ENCODE data around the gene B3GAT3. TPM values are rescaled to one million over a fixed set of nuclear protein-coding genes. Genes with fewer than 3 reads are reported as not detected.

The B3GAT3 gene
- polyA plus RNA-seq, 3 donors: 18.5 to 44.9 (median 19.0) TPM

GRCh38 chr11:62656796-62657429, 35.1 kb upstream of the B3GAT3 start:
- Histone ChIP-seq H3K4me3 (replicated peaks in 1 of 3; ENCODE audit: low read depth in 2 of 3, low read length in 3 of 3) (no peak overlapping the region), H3K4me2 (replicated peaks; ENCODE audit: extremely low read depth, low read length, poor library complexity, severe bottlenecking) (no peak overlapping the region), H3K36me3 (replicated peaks in 1 of 2; ENCODE audit: control insufficient read depth in 1 of 2, insufficient read depth in 2 of 2, low read length in 2 of 2) (peaks cover 0 to 5% of the 10 kb centered on the region in 2 donors), H4K20me1 (ENCODE audit: insufficient read depth, low read length) (no peaks in the 10 kb centered on the region), H2AFZ (ENCODE audit: insufficient read depth, low read depth, low read length, poor library complexity, severe bottlenecking) (peak overlapping the region; percentile 43), H3K79me2 (ENCODE audit: insufficient read depth, low read length) (peaks cover 13% of the 10 kb centered on the region), H3K9me3 (replicated peaks in 1 of 2; ENCODE audit: control insufficient read depth in 1 of 2, insufficient read depth in 1 of 2, low read length in 2 of 2) (no peaks in the 10 kb centered on the region), H3K4me1 (ENCODE audit: control insufficient read depth in 1 of 2, insufficient read depth in 2 of 2, low read length in 2 of 2) (peaks cover 8 to 10% of the 10 kb centered on the region in 2 donors), H3K9ac (ENCODE audit: insufficient read depth, low read length, poor library complexity, severe bottlenecking) (no peak overlapping the region), H3K27ac (ENCODE audit: low read depth in 1 of 2, low read length in 2 of 2) (no peak overlapping the region), H3K27me3 (ENCODE audit: control insufficient read depth in 2 of 2, insufficient read depth in 2 of 2, low read length in 2 of 2) (no peaks in the 10 kb centered on the region)
- DNase-seq: no peak
- intact Hi-C loops (cut with micrococcal nuclease): no loop called here
- Mint-ChIP-seq H3K27me3 (ENCODE audit: low read depth in 3 of 3) (peaks cover 0 to 3% (median 0%) of the 10 kb centered on the region in 3 donors), H3K36me3 (peaks cover 1 to 8% of the 10 kb centered on the region in 2 donors), H3K9me3 (no peaks in the 10 kb centered on the region), H3K27ac (peak overlapping the region in 1 of 7 donors; percentile 61), H3K4me3 (no peak overlapping the region), H3K4me1 (peaks cover 20% of the 10 kb centered on the region)
- 20% methylated on average over 1 of the region's 5 CpGs for WGBS (ENCODE audit: insufficient coverage)
- no peak for TF ChIP-seq CTCF (IDR thresholded peaks at IDR 0.05)

- Histone ChIP-seq H3K4me1 (ENCODE audit: control insufficient read depth in 1 of 2, insufficient read depth in 2 of 2, low read length in 2 of 2) (peaks cover 11 to 14% of the 10 kb centered on the region in 2 donors), H3K9me3 (replicated peaks in 1 of 2; ENCODE audit: control insufficient read depth in 1 of 2, insufficient read depth in 1 of 2, low read length in 2 of 2) (no peaks in the 10 kb centered on the region), H3K36me3 (replicated peaks in 1 of 2; ENCODE audit: control insufficient read depth in 1 of 2, insufficient read depth in 2 of 2, low read length in 2 of 2) (peaks cover 6% of the 10 kb centered on the region in 2 donors), H3K79me2 (ENCODE audit: insufficient read depth, low read length) (peaks cover 30% of the 10 kb centered on the region), H3K4me3 (replicated peaks in 1 of 3; ENCODE audit: low read depth in 2 of 3, low read length in 3 of 3) (peak overlapping the region in 1 of 3 experiments; percentile 97), H2AFZ (ENCODE audit: insufficient read depth, low read depth, low read length, poor library complexity, severe bottlenecking) (peak overlapping the region; percentile 17), H3K27me3 (ENCODE audit: control insufficient read depth in 2 of 2, insufficient read depth in 2 of 2, low read length in 2 of 2) (no peaks in the 10 kb centered on the region), H3K27ac (ENCODE audit: low read depth in 1 of 2, low read length in 2 of 2) (no peak overlapping the region), H3K4me2 (replicated peaks; ENCODE audit: extremely low read depth, low read length, poor library complexity, severe bottlenecking) (peak overlapping the region; percentile 99), H3K9ac (ENCODE audit: insufficient read depth, low read length, poor library complexity, severe bottlenecking) (no peak overlapping the region), H4K20me1 (ENCODE audit: insufficient read depth, low read length) (no peaks in the 10 kb centered on the region)
- H3K27me3 Mint-ChIP-seq (ENCODE audit: low read depth in 3 of 3): peaks cover 0 to 3% (median 0%) of the 10 kb centered on the region in 3 donors
- peaks cover 21% of the 10 kb centered on the region for H3K4me1 Mint-ChIP-seq
- intact Hi-C loops (cut with micrococcal nuclease): loop anchor here (5.0 kb wide), 2 partner anchors 53 to 62 kb away; partner anchors contain the start of genes BSCL2 (in 1 of the 2), GNG3 (in 1 of the 2) and TUT1 (in 1 of the 2)
- no peak for TF ChIP-seq CTCF (IDR thresholded peaks at IDR 0.05)
- H3K4me3 Mint-ChIP-seq: peak overlapping the region in 1 of 2 donors; percentile 87
- peak overlapping the region in 3 of 7 donors; percentile 15 to 66 (median 46) for H3K27ac Mint-ChIP-seq
- no CpG with 5 or more reads among the region's 11 CpGs for WGBS (ENCODE audit: insufficient coverage)
- no peaks in the 10 kb centered on the region for H3K9me3 Mint-ChIP-seq
- DNase-seq: no peak
- peaks cover 5 to 10% of the 10 kb centered on the region in 2 donors for H3K36me3 Mint-ChIP-seq
Observed at GRCh38 chr11:62654297-62654696, 32.5 kb upstream of the B3GAT3 start.

All from CD14-positive monocyte (primary cell).